WTC11 (cell line): Measurements from ENCODE around the gene ZRANB1. TPM values are rescaled to one million over a fixed set of nuclear protein-coding genes. Genes with fewer than 3 reads are reported as not detected.

Experiments used
- ATAC-seq: fragments of 200-7000 bp; cut with Tn5 transposase; 2 replicates; pipeline ENCODE4 v1.10.0; 2021; ENCODE audit warnings: mild to moderate bottlenecking, moderate library complexity
- CTCF ChIA-PET: fragments of 300-600 bp; sonication (Branson Sonifier 250); formaldehyde crosslinking; loops from one replicate; lab custom pipeline; 2021; ENCODE audit warnings: antibody characterized with exemption; lab: Charles Lee
- POLR2A ChIA-PET: fragments of 350-600 bp; sonication (Branson Sonifier 250); formaldehyde crosslinking; loops from one replicate; lab custom pipeline; 2021; ENCODE audit warnings: antibody characterized with exemption; lab: Charles Lee
- DNase-seq: peaks from one replicate; pipeline ENCODE4 v3.0.0; 2021; ENCODE audit warnings: low spot score
- H3K27ac Mint-ChIP-seq: 2 replicates; pipeline ENCODE4 v1.8.0; 2021; ENCODE audit warnings: mixed read lengths
- H3K27me3 Mint-ChIP-seq: 2 replicates; pipeline ENCODE4 v1.8.0; 2021; ENCODE audit warnings: low read depth, mild to moderate bottlenecking, moderate library complexity, mixed read lengths
- H3K36me3 Mint-ChIP-seq: 2 replicates; pipeline ENCODE4 v1.8.0; 2021; ENCODE audit warnings: mixed read lengths
- H3K4me1 Mint-ChIP-seq: 2 replicates; pipeline ENCODE4 v1.8.0; 2022; ENCODE audit warnings: mixed read lengths
- H3K4me3 Mint-ChIP-seq: 2 replicates; pipeline ENCODE4 v1.8.0; 2021; ENCODE audit warnings: mild to moderate bottlenecking, moderate library complexity, mixed read lengths
- H3K9me3 Mint-ChIP-seq: 2 replicates; pipeline ENCODE4 v1.8.0; 2021; ENCODE audit warnings: mixed read lengths
- CREB1 ChIP-seq: sonication (generic); formaldehyde crosslinking; IDR thresholded peaks from 2 replicates; pipeline ENCODE4 v1.8.0; 2023; ENCODE audit warnings: mild to moderate bottlenecking, missing genetic modification reagents
- ELF4 ChIP-seq: sonication (generic); formaldehyde crosslinking; IDR thresholded peaks from 2 replicates; pipeline ENCODE4 v1.8.1; 2022; ENCODE audit warnings: low read depth, mild to moderate bottlenecking, moderate library complexity, missing genetic modification reagents
- ESRRA ChIP-seq: sonication (generic); formaldehyde crosslinking; IDR thresholded peaks from 2 replicates; pipeline ENCODE4 v1.8.1; 2022; ENCODE audit warnings: mild to moderate bottlenecking, missing genetic modification reagents, borderline replicate concordance
- GTF2I ChIP-seq: fragments of 250-450 bp; sonication (Bioruptor Pico); conservative IDR thresholded peaks from 2 replicates; pipeline ENCODE4 v1.4.0; 2021; ENCODE audit warnings: mild to moderate bottlenecking
- JUN ChIP-seq: sonication (generic); formaldehyde crosslinking; IDR thresholded peaks from 2 replicates; pipeline ENCODE4 v1.8.0; 2023; ENCODE audit warnings: mild to moderate bottlenecking, missing genetic modification reagents
- NFE2L1 ChIP-seq: sonication (generic); formaldehyde crosslinking; IDR thresholded peaks from 2 replicates; pipeline ENCODE4 v1.8.1; 2023; ENCODE audit warnings: missing genetic modification reagents
- NR1H2 ChIP-seq: sonication (generic); formaldehyde crosslinking; IDR thresholded peaks from 2 replicates; pipeline ENCODE4 v1.9.0; 2021; ENCODE audit warnings: mild to moderate bottlenecking, moderate library complexity, missing genetic modification reagents
- OVOL2 ChIP-seq: fragments of 250-450 bp; sonication (Bioruptor Pico); IDR thresholded peaks from 2 replicates; pipeline ENCODE4 v1.9.0; 2021; ENCODE audit warnings: mild to moderate bottlenecking, borderline replicate concordance
- TEAD4 ChIP-seq: sonication (generic); formaldehyde crosslinking; IDR thresholded peaks from 2 replicates; pipeline ENCODE4 v1.8.0; 2022; ENCODE audit warnings: mild to moderate bottlenecking, missing genetic modification reagents
- ZNF121 ChIP-seq: sonication (generic); formaldehyde crosslinking; IDR thresholded peaks from 2 replicates; pipeline ENCODE4 v1.8.0; 2023; ENCODE audit warnings: missing genetic modification reagents
- ZNF232 ChIP-seq: sonication (generic); formaldehyde crosslinking; IDR thresholded peaks from 2 replicates; pipeline ENCODE4 v1.8.0; 2022; ENCODE audit warnings: mild to moderate bottlenecking, missing genetic modification reagents
- total RNA-seq: library from RNA; stranded (reverse); gene quantifications from 3 replicates; pipeline ENCODE4 v1.2.3, GENCODE V29; 2021
- TF ChIP-seq, protein P1 (sequence below): sonication (generic); formaldehyde crosslinking; IDR thresholded peaks from 2 replicates; pipeline ENCODE4 v1.8.0; 2022; ENCODE audit warnings: mild to moderate bottlenecking, missing genetic modification reagents
- TF ChIP-seq, protein P2 (sequence below): sonication (generic); formaldehyde crosslinking; IDR thresholded peaks from 2 replicates; pipeline ENCODE4 v1.8.1; 2022; ENCODE audit warnings: mild to moderate bottlenecking, moderate library complexity, missing genetic modification reagents
- TF ChIP-seq, protein P3 (sequence below): sonication (generic); formaldehyde crosslinking; IDR thresholded peaks from 2 replicates; pipeline ENCODE4 v1.8.1; 2023; ENCODE audit warnings: mild to moderate bottlenecking, moderate library complexity, missing genetic modification reagents
- TF ChIP-seq, protein P4 (sequence below): fragments of 250-450 bp; sonication (Bioruptor Pico); conservative IDR thresholded peaks from 2 replicates; pipeline ENCODE4 v1.9.0; 2021; ENCODE audit warnings: mild to moderate bottlenecking
- TF ChIP-seq, protein P5 (sequence below): sonication (generic); formaldehyde crosslinking; conservative IDR thresholded peaks from 2 replicates; pipeline ENCODE4 v1.8.1; 2022; ENCODE audit warnings: mild to moderate bottlenecking, missing genetic modification reagents

Gene ZRANB1
- total RNA-seq, 1 experiment from 2014 or later, result 15.9 TPM

DNA sequence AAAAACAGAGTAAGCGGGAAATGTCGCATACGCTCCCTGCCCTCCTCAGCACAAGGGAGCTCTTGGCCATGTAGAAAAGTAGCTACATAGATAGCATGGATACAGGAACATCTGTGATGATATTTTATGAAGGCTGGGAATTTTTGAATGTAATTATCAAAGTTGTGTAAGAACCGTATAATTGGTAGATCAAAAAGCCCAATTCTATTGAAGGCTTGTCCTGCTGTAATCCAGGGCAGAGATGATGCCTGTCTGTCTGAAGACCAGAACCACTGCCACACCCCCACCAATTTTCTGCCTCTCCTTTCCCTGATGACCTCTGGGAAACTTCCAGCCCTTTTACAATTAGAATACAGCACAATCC is 51.4 kb downstream of the ZRANB1 start (continued):
- TF ChIP-seq, protein P1, sequence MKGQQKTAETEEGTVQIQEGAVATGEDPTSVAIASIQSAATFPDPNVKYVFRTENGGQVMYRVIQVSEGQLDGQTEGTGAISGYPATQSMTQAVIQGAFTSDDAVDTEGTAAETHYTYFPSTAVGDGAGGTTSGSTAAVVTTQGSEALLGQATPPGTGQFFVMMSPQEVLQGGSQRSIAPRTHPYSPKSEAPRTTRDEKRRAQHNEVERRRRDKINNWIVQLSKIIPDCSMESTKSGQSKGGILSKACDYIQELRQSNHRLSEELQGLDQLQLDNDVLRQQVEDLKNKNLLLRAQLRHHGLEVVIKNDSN (CRISPR knock-in tag), result no peak
- TF ChIP-seq ELF4 (CRISPR knock-in tag), result no peak
- TF ChIP-seq ZNF232 (CRISPR knock-in tag), result no peak

DNA sequence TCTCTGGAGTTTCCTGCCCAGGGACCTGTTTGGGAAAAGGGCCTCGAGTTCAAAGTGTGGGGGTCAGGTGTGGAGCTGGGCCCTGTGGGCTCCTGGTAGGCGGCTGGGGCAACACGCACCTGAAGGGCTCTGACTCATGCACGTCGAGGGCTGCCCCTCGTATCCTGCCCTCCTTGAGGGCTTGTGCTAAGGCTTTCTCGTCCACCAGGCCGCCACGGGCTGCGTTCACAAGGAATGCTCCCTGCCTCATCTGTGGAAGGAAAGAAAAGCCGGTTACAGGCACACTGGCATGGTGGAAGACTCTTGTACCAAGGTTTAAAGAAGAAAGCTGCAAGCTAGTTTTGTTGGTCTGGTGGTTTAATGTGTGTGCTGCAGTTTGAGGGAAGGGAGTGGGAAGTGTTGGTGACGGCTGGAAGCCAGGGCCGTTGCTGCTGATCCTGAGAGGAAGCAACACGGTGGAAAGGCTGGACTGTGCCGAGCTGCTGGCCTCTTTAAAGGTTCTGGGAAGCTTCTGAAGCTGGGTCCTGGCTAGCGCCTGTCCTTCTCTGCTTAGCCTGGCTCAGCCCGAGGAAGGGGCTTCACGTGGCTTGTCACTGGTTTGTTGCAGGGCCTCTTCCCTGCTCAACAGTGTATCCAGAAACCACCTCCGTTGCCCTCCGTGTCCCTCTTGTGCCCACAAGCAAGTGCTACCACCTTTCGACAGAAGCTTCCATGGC is 52.0 kb downstream of the ZRANB1 start:
- H3K27ac Mint-ChIP-seq, result peak overlapping the region; percentile 57
- ATAC-seq (no peak), DNase-seq (peak; percentile 6)
- H3K36me3 Mint-ChIP-seq, result peaks cover 86% of the 10 kb centered on the region
- TF ChIP-seq, protein P2, sequence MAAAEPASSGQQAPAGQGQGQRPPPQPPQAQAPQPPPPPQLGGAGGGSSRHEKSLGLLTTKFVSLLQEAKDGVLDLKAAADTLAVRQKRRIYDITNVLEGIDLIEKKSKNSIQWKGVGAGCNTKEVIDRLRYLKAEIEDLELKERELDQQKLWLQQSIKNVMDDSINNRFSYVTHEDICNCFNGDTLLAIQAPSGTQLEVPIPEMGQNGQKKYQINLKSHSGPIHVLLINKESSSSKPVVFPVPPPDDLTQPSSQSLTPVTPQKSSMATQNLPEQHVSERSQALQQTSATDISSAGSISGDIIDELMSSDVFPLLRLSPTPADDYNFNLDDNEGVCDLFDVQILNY (CRISPR knock-in tag), result no peak
- no peak for TF ChIP-seq NR1H2
- no peak for TF ChIP-seq TEAD4 (CRISPR knock-in tag)
- no peak for TF ChIP-seq GTF2I (CRISPR knock-in tag)
- no peak for TF ChIP-seq JUN (CRISPR knock-in tag)
- TF ChIP-seq, protein P3, sequence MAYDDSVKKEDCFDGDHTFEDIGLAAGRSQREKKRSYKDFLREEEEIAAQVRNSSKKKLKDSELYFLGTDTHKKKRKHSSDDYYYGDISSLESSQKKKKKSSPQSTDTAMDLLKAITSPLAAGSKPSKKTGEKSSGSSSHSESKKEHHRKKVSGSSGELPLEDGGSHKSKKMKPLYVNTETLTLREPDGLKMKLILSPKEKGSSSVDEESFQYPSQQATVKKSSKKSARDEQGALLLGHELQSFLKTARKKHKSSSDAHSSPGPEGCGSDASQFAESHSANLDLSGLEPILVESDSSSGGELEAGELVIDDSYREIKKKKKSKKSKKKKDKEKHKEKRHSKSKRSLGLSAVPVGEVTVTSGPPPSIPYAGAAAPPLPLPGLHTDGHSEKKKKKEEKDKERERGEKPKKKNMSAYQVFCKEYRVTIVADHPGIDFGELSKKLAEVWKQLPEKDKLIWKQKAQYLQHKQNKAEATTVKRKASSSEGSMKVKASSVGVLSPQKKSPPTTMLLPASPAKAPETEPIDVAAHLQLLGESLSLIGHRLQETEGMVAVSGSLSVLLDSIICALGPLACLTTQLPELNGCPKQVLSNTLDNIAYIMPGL (CRISPR knock-in tag), result no peak
- CTCF ChIA-PET, result interaction anchor here (0.6 to 1.8 kb wide), 6 partner anchors 7 to 142 kb away, joined by 3 to 9 read pairs (median 4); no protein-coding TSS in a partner anchor
- no peaks in the 10 kb centered on the region for H3K9me3 Mint-ChIP-seq
- H3K27me3 Mint-ChIP-seq, result no peaks in the 10 kb centered on the region
- H3K4me1 Mint-ChIP-seq, result no peaks in the 10 kb centered on the region
- no peak overlapping the region for H3K4me3 Mint-ChIP-seq
- POLR2A ChIA-PET, result no interaction called here

DNA sequence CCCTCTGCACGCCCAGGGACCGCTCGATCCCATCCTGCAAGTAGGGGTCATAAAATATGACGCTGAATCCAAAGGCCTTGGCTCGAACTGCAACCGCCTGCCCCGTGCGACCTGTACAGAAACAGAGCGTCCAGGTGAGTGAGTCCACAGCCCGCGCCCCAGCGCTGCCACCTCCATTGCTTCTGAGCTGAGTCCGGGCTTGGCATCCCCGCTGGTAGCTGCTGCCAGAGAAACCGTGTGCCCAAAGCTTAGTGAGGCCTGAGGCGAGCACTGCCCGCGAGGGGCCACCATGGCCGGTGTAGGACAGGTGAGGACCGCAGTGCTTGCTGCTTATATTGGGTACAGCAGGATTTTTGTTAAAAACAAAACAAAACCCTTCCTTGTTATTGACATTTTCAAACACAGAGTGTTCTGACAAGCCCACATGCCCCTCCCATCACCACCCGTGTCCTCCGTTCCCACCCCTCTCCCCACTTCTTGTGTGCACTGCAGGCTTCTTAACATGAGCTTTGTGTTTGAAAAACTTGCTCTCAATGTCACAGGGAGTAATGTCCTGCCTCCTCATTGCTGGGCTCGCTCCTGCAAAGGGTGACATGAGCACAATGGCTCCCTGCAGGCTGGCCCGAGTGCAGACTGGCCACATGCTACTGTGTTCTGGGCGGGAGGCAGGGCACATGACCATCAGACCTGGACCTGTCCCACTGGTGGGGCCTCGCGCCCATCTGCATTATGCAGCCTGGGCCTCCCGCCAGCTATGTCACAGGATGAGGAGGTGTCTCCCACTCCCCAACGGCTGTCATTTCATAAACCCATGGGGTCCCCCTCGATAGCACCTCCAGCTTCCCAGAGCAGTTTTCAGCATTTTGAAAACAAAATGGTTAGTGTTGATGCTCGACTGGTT is 52.9 kb downstream of the ZRANB1 start:
- peak; percentile 4 for DNase-seq
- ChIA-PET POLR2A (interaction anchor here (0.6 kb wide), 1 partner anchor 294 kb away, joined by 3 read pairs; no protein-coding TSS in a partner anchor), CTCF (interaction anchor here (0.6 to 1.4 kb wide), 3 partner anchors 16 to 67 kb away, joined by 3 to 4 read pairs (median 3); no protein-coding TSS in a partner anchor)
- H3K4me1 Mint-ChIP-seq, result no peaks in the 10 kb centered on the region
- H3K4me3 Mint-ChIP-seq, result no peak overlapping the region
- peaks cover 79% of the 10 kb centered on the region for H3K36me3 Mint-ChIP-seq
- H3K9me3 Mint-ChIP-seq, result no peaks in the 10 kb centered on the region
- peak overlapping the region; percentile 57 for H3K27ac Mint-ChIP-seq
- no peaks in the 10 kb centered on the region for H3K27me3 Mint-ChIP-seq
- TF ChIP-seq ESRRA (CRISPR knock-in tag) (no peak), OVOL2 (no peak), JUN (CRISPR knock-in tag) (no peak), CREB1 (CRISPR knock-in tag) (no peak), NFE2L1 (CRISPR knock-in tag) (no peak), ZNF121 (CRISPR knock-in tag) (no peak)
- TF ChIP-seq, protein P4, sequence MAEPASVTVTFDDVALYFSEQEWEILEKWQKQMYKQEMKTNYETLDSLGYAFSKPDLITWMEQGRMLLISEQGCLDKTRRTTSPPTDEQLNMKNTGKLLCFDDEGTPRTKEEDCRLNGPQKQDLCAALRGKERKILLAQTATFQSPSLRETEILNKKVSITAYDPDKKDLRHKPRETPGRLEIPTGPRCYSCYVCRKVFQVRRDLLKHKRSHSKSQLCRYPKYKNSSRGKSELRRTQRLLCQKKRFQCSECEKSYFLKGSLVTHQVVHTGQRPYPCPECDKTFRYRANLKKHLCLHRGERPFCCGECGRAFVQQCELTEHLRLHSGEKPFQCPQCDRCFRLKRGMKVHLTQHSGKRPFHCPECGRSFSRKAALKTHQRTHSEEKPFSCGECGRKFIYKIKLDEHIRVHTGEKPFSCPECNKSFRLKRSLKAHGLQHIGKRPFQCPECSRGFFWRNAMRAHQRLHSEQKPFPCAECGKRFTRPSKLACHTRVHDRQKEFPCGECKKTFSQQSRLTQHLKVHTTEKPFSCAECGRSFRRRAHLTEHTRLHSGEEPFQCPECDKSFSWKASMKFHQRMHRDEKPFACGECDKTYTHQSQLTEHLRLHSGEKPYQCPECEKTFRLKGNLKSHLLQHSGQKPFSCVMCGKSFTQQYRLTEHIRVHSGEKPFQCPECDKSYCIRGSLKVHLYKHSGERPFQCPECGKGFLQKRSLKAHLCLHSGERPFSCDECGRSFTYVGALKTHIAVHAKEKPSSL, result no peak
- TF ChIP-seq, protein P5, sequence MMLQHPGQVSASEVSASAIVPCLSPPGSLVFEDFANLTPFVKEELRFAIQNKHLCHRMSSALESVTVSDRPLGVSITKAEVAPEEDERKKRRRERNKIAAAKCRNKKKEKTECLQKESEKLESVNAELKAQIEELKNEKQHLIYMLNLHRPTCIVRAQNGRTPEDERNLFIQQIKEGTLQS (CRISPR knock-in tag), result no peak
- no peak for ATAC-seq
